GM23338 (cell line): ENCODE data around the gene RAPGEF4.

Source experiments
- EZH2 ChIP-seq: fragments of 200-600 bp; sonication (generic); IDR thresholded peaks from one replicate; pipeline ENCODE4 v1.8.0; 2017; ENCODE audit warnings: antibody characterized with exemption, mild to moderate bottlenecking, low read depth; ENCODE audit not compliant: unreplicated experiment
- EZH2phosphoT487 ChIP-seq: fragments of 200-600 bp; sonication (generic); IDR thresholded peaks from one replicate; pipeline ENCODE4 v1.8.1; 2018; ENCODE audit warnings: antibody characterized with exemption; ENCODE audit not compliant: unreplicated experiment
- JUNB ChIP-seq: IDR thresholded peaks from one replicate; pipeline ENCODE4 v1.6.1; 2016; ENCODE audit warnings: antibody characterized with exemption; ENCODE audit not compliant: unreplicated experiment
- NANOG ChIP-seq: IDR thresholded peaks from 2 replicates; pipeline ENCODE4 v1.6.1; 2016; ENCODE audit warnings: antibody characterized with exemption, borderline replicate concordance
- POLR2AphosphoS5 ChIP-seq: IDR thresholded peaks from 2 replicates; pipeline ENCODE4 v1.6.1; 2016; ENCODE audit warnings: antibody characterized with exemption, low read depth
- ZNF114 ChIP-seq: fragments of 250-450 bp; sonication (Bioruptor Pico); IDR thresholded peaks from 2 replicates; pipeline ENCODE4 v1.5.0; 2020; ENCODE audit warnings: mild to moderate bottlenecking, moderate library complexity
- TF ChIP-seq, protein P1 (sequence below), 2 experiments: fragments of 200-600 bp in 1 of 2; sonication (generic) in 1 of 2; conservative IDR thresholded peaks; 2 replicates each; pipeline versions ENCODE4 v1.5.1 to v1.6.1; 2016 to 2017; ENCODE audit warnings: antibody characterized with exemption in 2 of 2, low read depth in 2 of 2, mild to moderate bottlenecking in 2 of 2, moderate library complexity in 1 of 2
- TF ChIP-seq, protein P2 (sequence below): IDR thresholded peaks from one replicate; pipeline ENCODE4 v1.6.1; 2018; ENCODE audit warnings: antibody characterized with exemption; ENCODE audit not compliant: unreplicated experiment

DNA sequence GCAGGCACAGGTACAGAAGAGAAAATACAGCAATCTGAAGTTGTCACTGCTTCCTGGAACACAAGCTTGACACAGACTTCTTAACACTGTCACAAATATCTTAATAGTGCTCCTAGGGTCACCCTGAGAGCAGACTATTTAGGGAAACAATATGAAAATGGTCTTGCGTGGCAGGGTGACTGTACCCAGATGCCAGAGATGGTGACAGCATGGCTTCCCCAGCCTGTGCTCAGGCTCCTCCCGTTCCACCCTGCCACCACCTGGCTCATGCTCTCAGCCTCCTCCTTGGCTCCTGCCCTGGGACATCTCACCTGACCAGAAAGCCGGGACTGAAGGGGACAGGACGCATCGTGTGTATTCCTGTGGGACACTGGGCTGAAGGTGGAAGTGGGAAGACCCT, 111.5 kb downstream of the RAPGEF4 start:
- TF ChIP-seq, protein P1, sequence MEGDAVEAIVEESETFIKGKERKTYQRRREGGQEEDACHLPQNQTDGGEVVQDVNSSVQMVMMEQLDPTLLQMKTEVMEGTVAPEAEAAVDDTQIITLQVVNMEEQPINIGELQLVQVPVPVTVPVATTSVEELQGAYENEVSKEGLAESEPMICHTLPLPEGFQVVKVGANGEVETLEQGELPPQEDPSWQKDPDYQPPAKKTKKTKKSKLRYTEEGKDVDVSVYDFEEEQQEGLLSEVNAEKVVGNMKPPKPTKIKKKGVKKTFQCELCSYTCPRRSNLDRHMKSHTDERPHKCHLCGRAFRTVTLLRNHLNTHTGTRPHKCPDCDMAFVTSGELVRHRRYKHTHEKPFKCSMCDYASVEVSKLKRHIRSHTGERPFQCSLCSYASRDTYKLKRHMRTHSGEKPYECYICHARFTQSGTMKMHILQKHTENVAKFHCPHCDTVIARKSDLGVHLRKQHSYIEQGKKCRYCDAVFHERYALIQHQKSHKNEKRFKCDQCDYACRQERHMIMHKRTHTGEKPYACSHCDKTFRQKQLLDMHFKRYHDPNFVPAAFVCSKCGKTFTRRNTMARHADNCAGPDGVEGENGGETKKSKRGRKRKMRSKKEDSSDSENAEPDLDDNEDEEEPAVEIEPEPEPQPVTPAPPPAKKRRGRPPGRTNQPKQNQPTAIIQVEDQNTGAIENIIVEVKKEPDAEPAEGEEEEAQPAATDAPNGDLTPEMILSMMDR (conservative IDR thresholded peaks at IDR 0.05; ENCODE audit: low read depth in 2 of 2) = no peak
- TF ChIP-seq EZH2 = no peak
- no peak for TF ChIP-seq EZH2phosphoT487
- no peak for TF ChIP-seq NANOG
- TF ChIP-seq, protein P2, sequence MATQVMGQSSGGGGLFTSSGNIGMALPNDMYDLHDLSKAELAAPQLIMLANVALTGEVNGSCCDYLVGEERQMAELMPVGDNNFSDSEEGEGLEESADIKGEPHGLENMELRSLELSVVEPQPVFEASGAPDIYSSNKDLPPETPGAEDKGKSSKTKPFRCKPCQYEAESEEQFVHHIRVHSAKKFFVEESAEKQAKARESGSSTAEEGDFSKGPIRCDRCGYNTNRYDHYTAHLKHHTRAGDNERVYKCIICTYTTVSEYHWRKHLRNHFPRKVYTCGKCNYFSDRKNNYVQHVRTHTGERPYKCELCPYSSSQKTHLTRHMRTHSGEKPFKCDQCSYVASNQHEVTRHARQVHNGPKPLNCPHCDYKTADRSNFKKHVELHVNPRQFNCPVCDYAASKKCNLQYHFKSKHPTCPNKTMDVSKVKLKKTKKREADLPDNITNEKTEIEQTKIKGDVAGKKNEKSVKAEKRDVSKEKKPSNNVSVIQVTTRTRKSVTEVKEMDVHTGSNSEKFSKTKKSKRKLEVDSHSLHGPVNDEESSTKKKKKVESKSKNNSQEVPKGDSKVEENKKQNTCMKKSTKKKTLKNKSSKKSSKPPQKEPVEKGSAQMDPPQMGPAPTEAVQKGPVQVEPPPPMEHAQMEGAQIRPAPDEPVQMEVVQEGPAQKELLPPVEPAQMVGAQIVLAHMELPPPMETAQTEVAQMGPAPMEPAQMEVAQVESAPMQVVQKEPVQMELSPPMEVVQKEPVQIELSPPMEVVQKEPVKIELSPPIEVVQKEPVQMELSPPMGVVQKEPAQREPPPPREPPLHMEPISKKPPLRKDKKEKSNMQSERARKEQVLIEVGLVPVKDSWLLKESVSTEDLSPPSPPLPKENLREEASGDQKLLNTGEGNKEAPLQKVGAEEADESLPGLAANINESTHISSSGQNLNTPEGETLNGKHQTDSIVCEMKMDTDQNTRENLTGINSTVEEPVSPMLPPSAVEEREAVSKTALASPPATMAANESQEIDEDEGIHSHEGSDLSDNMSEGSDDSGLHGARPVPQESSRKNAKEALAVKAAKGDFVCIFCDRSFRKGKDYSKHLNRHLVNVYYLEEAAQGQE = no peak
- no peak for TF ChIP-seq JUNB
- no peak for TF ChIP-seq POLR2AphosphoS5
- TF ChIP-seq ZNF114 (CRISPR knock-in tag) = no peak
